MM.1S (cell line): ENCODE data around the gene CBX6.

Experiments
- DNase-seq: peaks from one replicate; pipeline ENCODE4 v3.0.0-alpha.2; 2015
- H2AFZ ChIP-seq: fragments of 300-600 bp; sonication (generic); 2 replicates; pipeline ENCODE4 v1.6.0; 2016; ENCODE audit warnings: antibody characterized with exemption, low read length
- H3F3A ChIP-seq: fragments of 300-600 bp; sonication (generic); 2 replicates; pipeline ENCODE4 v1.6.1; 2016; ENCODE audit warnings: mild to moderate bottlenecking, antibody characterized with exemption, low read length, moderate library complexity, mixed read lengths; ENCODE audit not compliant: insufficient read depth
- H3K27ac ChIP-seq: fragments of 300-600 bp; sonication (generic); 2 replicates; pipeline ENCODE4 v1.5.1; 2016; ENCODE audit warnings: mild to moderate bottlenecking, low read length
- H3K27me3 ChIP-seq: fragments of 300-600 bp; sonication (generic); replicated peaks from 2 replicates; pipeline ENCODE4 v1.6.0; 2016; ENCODE audit warnings: low read length; ENCODE audit not compliant: insufficient read depth
- H3K36me3 ChIP-seq: fragments of 300-600 bp; sonication (generic); replicated peaks from 2 replicates; pipeline ENCODE4 v1.6.1; 2016; ENCODE audit warnings: mild to moderate bottlenecking, low read length, mixed read lengths; ENCODE audit not compliant: insufficient read depth
- H3K4me1 ChIP-seq: fragments of 300-600 bp; sonication (generic); 2 replicates; pipeline ENCODE4 v1.6.1; 2016; ENCODE audit warnings: low read length, mixed read lengths
- H3K4me2 ChIP-seq: fragments of 300-600 bp; sonication (generic); 2 replicates; pipeline ENCODE4 v1.6.0; 2016; ENCODE audit warnings: low read depth, low read length
- H3K4me3 ChIP-seq: fragments of 300-600 bp; sonication (generic); 2 replicates; pipeline ENCODE4 v1.5.1; 2016; ENCODE audit warnings: low read length, mixed read lengths
- H3K79me2 ChIP-seq: fragments of 300-600 bp; sonication (generic); 2 replicates; pipeline ENCODE4 v1.6.1; 2016; ENCODE audit warnings: mixed run types, low read length, mixed read lengths
- H3K9ac ChIP-seq: fragments of 300-600 bp; sonication (generic); 2 replicates; pipeline ENCODE4 v1.6.1; 2016; ENCODE audit warnings: low read length, mixed read lengths
- H3K9me2 ChIP-seq: fragments of 300-600 bp; sonication (generic); replicated peaks from 2 replicates; pipeline ENCODE4 v1.6.1; 2016; ENCODE audit warnings: mild to moderate bottlenecking, low read length, mixed read lengths; ENCODE audit not compliant: insufficient read depth
- H3K9me3 ChIP-seq: fragments of 300-600 bp; sonication (generic); replicated peaks from 2 replicates; pipeline ENCODE4 v1.6.1; 2016; ENCODE audit warnings: mild to moderate bottlenecking, low read length, mixed read lengths; ENCODE audit not compliant: insufficient read depth
- H4K20me1 ChIP-seq: fragments of 300-600 bp; sonication (generic); 2 replicates; pipeline ENCODE4 v1.6.1; 2016; ENCODE audit warnings: mild to moderate bottlenecking, low read length, moderate library complexity, mixed read lengths; ENCODE audit not compliant: insufficient read depth
- CTCF ChIP-seq: fragments of 300-600 bp; sonication (generic); IDR thresholded peaks from 2 replicates; pipeline ENCODE4 v1.5.1; 2016; ENCODE audit warnings: antibody characterized with exemption, low read length, mixed read lengths
- EZH2 ChIP-seq: fragments of 300-600 bp; sonication (generic); optimal IDR thresholded peaks from 2 replicates; pipeline ENCODE3; 2017; ENCODE audit warnings: low read depth, mild to moderate bottlenecking, antibody characterized with exemption, low read length, mixed read lengths
- EZH2phosphoT487 ChIP-seq: fragments of 300-600 bp; sonication (generic); IDR thresholded peaks from 2 replicates; pipeline ENCODE4 v1.6.1; 2018; ENCODE audit warnings: antibody characterized with exemption, low read length

The CBX6 gene

DNA sequence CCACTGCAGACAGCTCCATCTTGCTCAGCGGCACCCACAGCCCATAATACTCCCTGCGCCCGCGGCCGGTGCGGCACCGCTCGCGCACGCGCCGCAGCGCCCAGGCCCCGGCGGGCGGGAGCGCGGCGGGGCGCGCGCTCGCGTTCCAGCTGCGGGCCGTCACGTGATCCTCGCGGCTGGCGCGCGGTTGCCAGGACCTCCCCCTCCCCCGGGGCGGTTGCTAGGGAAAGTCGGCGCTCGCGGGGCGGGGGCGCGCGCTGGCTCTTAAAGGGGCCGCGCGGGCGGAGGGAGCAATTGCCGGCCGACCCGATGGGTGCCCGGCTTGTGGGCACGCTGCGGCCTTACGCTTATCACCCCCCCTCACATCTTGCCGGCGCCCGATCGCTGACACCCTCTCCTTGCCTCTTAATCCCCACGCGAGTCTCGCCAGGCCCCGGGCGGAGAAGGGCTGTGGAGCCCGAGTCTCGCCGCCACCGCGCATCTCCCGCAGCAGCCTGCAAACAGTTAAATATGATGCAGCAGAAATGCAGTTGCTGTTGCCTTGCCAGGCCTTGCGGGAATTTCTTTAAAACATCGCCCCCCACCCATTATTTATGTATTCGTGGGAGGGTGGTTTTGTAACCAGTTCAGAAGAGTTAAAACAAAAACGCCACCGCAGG lies at the start of gene CBX6:
CBX6 (minus strand) TSS at position 45 of the 659 bp plus-strand sequence; CDS start at position 19, 26 bp downstream.
- Histone ChIP-seq H2AFZ (peak within 1 kb of the TSS; percentile 63), H4K20me1 (peaks cover 11% of the 10 kb centered on the region; the same call in 1 of the 2 replicates), H3K4me2 (peak within 1 kb of the TSS; percentile 99), H3K27me3 (no peaks in the 10 kb centered on the region), H3K36me3 (peaks cover 10% of the 10 kb centered on the region; the same call in 1 of the 2 replicates), H3K9ac (peak within 1 kb of the TSS; percentile 95), H3F3A (peaks cover 36% of the 10 kb centered on the region), H3K9me3 (no peaks in the 10 kb centered on the region), H3K9me2 (no peaks in the 10 kb centered on the region), H3K4me3 (peak within 1 kb of the TSS; percentile 93), H3K27ac (peak within 1 kb of the TSS; percentile 88), H3K79me2 (peaks cover 45% of the 10 kb centered on the region), H3K4me1 (peaks cover 30% of the 10 kb centered on the region)
- TF ChIP-seq EZH2phosphoT487 = no peak
- no peak for TF ChIP-seq CTCF
- no peak for TF ChIP-seq EZH2
- peak; percentile 94 for DNase-seq

DNA sequence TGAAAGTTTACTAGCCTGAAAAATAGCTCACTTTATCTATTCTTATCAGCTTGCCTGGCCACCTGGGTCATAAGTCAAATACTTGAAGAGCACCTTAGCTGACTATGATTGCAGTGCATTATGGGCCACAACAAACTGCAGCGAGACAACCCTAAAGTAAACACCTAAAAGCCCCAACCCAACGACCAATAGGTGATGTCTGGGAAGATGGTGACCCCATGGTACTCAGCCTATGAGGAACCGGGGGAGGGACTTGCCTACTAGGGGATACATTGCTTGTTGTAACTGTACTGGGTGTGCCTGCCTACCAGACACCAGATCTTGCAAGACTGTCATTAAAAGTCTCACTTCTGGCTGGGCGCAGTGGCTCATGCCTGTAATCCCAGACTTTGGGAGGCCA lies 49.8 kb upstream of the CBX6 start:
- no peak overlapping the region for H3K4me3 ChIP-seq
- H3K36me3 ChIP-seq = no peaks in the 10 kb centered on the region
- no peaks in the 10 kb centered on the region for H3K4me1 ChIP-seq
- no peak overlapping the region for H3K4me2 ChIP-seq
- no peak for TF ChIP-seq CTCF
- no peak for TF ChIP-seq EZH2phosphoT487
- no peak for TF ChIP-seq EZH2
- no peaks in the 10 kb centered on the region for H3K9me3 ChIP-seq
- H3K79me2 ChIP-seq = no peaks in the 10 kb centered on the region
- H3K9me2 ChIP-seq = no peaks in the 10 kb centered on the region
- no peak overlapping the region for H3K9ac ChIP-seq
- no peaks in the 10 kb centered on the region for H4K20me1 ChIP-seq
- no peak overlapping the region for H2AFZ ChIP-seq
- DNase-seq = no peak
- H3K27ac ChIP-seq = no peak overlapping the region
- peaks cover 8% of the 10 kb centered on the region; the same call in 1 of the 2 replicates for H3K27me3 ChIP-seq
- no peaks in the 10 kb centered on the region for H3F3A ChIP-seq

DNA sequence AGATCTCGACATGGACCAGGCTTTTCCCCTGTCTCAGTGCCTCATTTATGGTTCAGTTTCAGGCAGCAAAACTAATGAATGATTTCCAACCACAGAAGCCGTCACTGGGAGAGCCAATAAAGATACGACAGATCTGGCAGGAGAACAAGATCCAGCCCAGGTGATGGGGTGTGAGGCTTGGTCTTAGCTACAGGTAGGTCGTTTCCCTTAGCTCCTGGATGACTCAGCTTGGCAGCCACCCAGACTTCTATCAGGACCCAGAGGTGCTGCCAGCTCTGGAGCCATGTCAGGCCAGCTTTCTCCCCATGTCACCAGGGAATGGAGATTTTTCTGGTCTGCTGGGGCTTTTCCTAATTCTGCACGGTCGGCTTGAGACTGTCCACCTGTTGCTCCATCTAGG lies 49.1 kb upstream of the CBX6 start:
- Histone ChIP-seq H3K4me2 (no peak overlapping the region), H3K9ac (no peak overlapping the region), H3K9me3 (no peaks in the 10 kb centered on the region), H3K27me3 (peaks cover 8% of the 10 kb centered on the region; the same call in 1 of the 2 replicates), H3K27ac (no peak overlapping the region), H3K36me3 (no peaks in the 10 kb centered on the region), H3F3A (no peaks in the 10 kb centered on the region), H4K20me1 (no peaks in the 10 kb centered on the region), H2AFZ (no peak overlapping the region), H3K4me1 (no peaks in the 10 kb centered on the region), H3K79me2 (no peaks in the 10 kb centered on the region), H3K4me3 (no peak overlapping the region), H3K9me2 (no peaks in the 10 kb centered on the region)
- DNase-seq = no peak
- TF ChIP-seq EZH2 (no peak), CTCF (no peak), EZH2phosphoT487 (no peak)
